Muscle of back (tissue), 11 donors: Measurements from ENCODE around the gene MOB3B. TPM values are rescaled to one million over a fixed set of nuclear protein-coding genes. Genes with fewer than 3 reads are reported as not detected.
"Not testable (repeated sequence)": the region's sequence is repeated elsewhere in the genome, so short reads cannot be mapped to it uniquely, and the experiment has no call there.

Experiments
- DNase-seq, 3 donors: peaks; one replicate each; pipeline versions ENCODE4 v3.0.0 to v3.0.0-alpha.2; 2013
- polyA plus RNA-seq, 10 donors: library from polyadenylated mRNA; unstranded; fragments of 120-200 nt; gene quantifications; one replicate each; pipeline ENCODE4 v1.2.1, GENCODE V29; 2013; ENCODE audit not compliant: insufficient read length in 10 of 10

MOB3B gene
- polyA plus RNA-seq, 10 donors = 2.4 to 5.1 (median 2.7) TPM

GRCh38 chr9:27450752-27451151, 78.9 kb downstream of the MOB3B start:
- peak in 1 of 3 donors; percentile 20 for DNase-seq

- DNase-seq = not testable (repeated sequence)
These were observed 81.3 kb downstream of the MOB3B start for GRCh38 chr9:27448356-27448755.

GRCh38 chr9:27447031-27447683, 82.5 kb downstream of the MOB3B start:
- DNase-seq = no peak

GRCh38 chr9:27445688-27446087, 83.9 kb downstream of the MOB3B start:
- no peak for DNase-seq

GRCh38 chr9:27445057-27445595, 84.5 kb downstream of the MOB3B start:
- no peak for DNase-seq

GRCh38 chr9:27442464-27442863, 87.2 kb downstream of the MOB3B start:
- no peak for DNase-seq

- DNase-seq = no peak
These were observed 87.9 kb downstream of the MOB3B start for GRCh38 chr9:27441741-27442070.

GRCh38 chr9:27440888-27441740, 88.5 kb downstream of the MOB3B start:
- no peak for DNase-seq

- no peak for DNase-seq
These were observed 91.1 kb downstream of the MOB3B start for GRCh38 chr9:27438522-27438921.

- no peak for DNase-seq
These were observed 91.8 kb downstream of the MOB3B start for GRCh38 chr9:27437652-27438373.

GRCh38 chr9:27436234-27436633, 93.4 kb downstream of the MOB3B start:
- no peak for DNase-seq

GRCh38 chr9:27433631-27434325, 95.8 kb downstream of the MOB3B start:
- DNase-seq = no peak

- no peak for DNase-seq
These were observed 97.3 kb downstream of the MOB3B start for GRCh38 chr9:27432308-27432707.

GRCh38 chr9:27431543-27432147, 98.0 kb downstream of the MOB3B start:
- peak in 2 of 3 donors; percentile 32 to 40 for DNase-seq

- DNase-seq = peak in 1 of 3 donors; percentile 25
These were observed 98.7 kb downstream of the MOB3B start for GRCh38 chr9:27430750-27431535.

- DNase-seq = no peak
These were observed 99.7 kb downstream of the MOB3B start for GRCh38 chr9:27429917-27430316.

- DNase-seq = no peak
These were observed 100.2 kb downstream of the MOB3B start for GRCh38 chr9:27429436-27429835.

GRCh38 chr9:27428551-27428950, 101.1 kb downstream of the MOB3B start:
- DNase-seq = no peak

GRCh38 chr9:27427272-27427643, 102.4 kb downstream of the MOB3B start:
- no peak for DNase-seq

GRCh38 chr9:27426511-27427271, 102.9 kb downstream of the MOB3B start:
- DNase-seq = no peak
